T-helper 1 cell treated with Interleukin-12 subunit alpha and Interleukin-12 subunit beta and Interleukin-4 antibody, amounts not matched to agents 30 μg/mL and 1 μg/mL, for 36 hours (primary cell): ENCODE results near the gene PKN1.
"Not testable (repeated sequence)": the region's sequence is repeated elsewhere in the genome, so short reads cannot be mapped to it uniquely, and the experiment has no call there.

Source experiments
- H3K27ac Mint-ChIP-seq: one replicate; pipeline ENCODE4 v1.8.0; 2021; ENCODE audit warnings: mild to moderate bottlenecking, mixed read lengths
- H3K27me3 Mint-ChIP-seq: one replicate; pipeline ENCODE4 v1.8.0; 2021; ENCODE audit warnings: low read depth, mixed read lengths
- H3K36me3 Mint-ChIP-seq: one replicate; pipeline ENCODE4 v1.8.0; 2021; ENCODE audit warnings: low read depth, mixed read lengths
- H3K4me1 Mint-ChIP-seq: one replicate; pipeline ENCODE4 v1.8.0; 2021; ENCODE audit warnings: low read depth, mixed read lengths
- H3K4me3 Mint-ChIP-seq: one replicate; pipeline ENCODE4 v1.8.0; 2021; ENCODE audit warnings: mild to moderate bottlenecking, moderate library complexity, mixed read lengths
- H3K9me3 Mint-ChIP-seq: one replicate; pipeline ENCODE4 v1.8.0; 2021; ENCODE audit warnings: mixed read lengths

Gene PKN1

DNA sequence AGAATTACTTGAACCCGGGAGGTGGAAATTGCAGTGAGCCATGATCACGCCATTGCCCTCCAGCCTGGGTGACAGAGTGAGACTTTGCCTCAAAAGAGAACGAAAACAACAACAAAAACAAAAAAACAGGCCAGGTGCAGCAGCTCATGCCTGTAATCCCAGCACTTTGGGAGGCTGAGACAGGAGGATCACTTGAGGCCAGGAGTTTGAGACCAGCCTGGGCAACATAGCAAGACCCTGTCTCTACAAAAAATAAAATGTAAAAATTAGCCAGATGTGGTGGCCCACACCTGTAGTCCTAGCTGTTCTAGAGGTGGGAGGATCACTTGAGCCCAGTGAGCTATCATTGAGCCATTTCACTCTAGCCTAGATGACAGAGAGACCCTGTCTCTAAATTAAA, 19.2 kb downstream of the PKN1 start:
- H3K27ac Mint-ChIP-seq, result not testable (repeated sequence)

DNA sequence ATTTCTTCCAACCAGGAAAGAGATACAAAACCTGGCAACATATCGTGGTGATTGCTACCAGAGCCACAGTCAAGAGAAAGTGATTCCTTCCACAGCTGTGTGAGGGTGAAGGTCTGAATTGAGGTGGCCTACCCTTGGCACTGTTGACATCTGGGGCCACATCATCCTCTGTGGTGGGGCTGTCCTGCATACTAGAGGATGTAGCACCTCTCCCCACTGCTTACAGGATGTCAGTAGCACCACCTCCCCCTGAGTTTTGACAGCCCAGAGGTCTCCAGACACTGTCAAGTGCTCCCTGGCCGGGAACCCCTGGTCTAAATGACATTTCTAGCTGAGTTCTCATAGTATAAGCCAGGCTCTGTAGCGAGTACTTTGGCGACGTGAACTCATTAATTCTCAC, 26.6 kb downstream of the PKN1 start:
- H3K27me3 Mint-ChIP-seq, result no peaks in the 10 kb centered on the region
- H3K36me3 Mint-ChIP-seq, result peaks cover 40% of the 10 kb centered on the region
- H3K27ac Mint-ChIP-seq, result no peak overlapping the region
- peaks cover 2% of the 10 kb centered on the region for H3K4me1 Mint-ChIP-seq
- no peak overlapping the region for H3K4me3 Mint-ChIP-seq
- H3K9me3 Mint-ChIP-seq, result no peaks in the 10 kb centered on the region

More for the DNA sequence above, 19.2 kb downstream of the PKN1 start:
- H3K4me3 Mint-ChIP-seq, H3K27me3 Mint-ChIP-seq, H3K9me3 Mint-ChIP-seq, H3K4me1 Mint-ChIP-seq: not testable (repeated sequence)
- peaks cover 39% of the 10 kb centered on the region for H3K36me3 Mint-ChIP-seq

DNA sequence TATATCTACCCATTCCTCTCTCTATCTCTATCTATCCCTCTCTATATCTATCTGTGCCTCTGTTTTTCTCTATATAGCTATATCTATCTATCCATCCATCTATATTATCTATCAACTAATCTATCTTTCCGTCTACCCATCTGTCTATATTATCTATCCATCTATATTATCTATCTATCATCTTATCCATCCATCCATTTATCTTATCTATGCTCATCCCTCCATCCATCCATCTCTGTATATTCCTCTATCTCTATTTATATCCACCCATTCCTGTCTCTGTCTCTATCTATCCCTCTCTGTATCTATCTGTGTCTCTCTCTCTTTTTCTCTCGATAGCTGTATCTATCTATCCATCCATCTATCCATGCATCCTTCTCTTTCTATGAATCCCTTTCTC, 27.8 kb downstream of the PKN1 start:
- Mint-ChIP-seq H3K27me3 (no peaks in the 10 kb centered on the region), H3K9me3 (no peaks in the 10 kb centered on the region), H3K4me3 (no peak overlapping the region), H3K27ac (no peak overlapping the region), H3K36me3 (peaks cover 44% of the 10 kb centered on the region), H3K4me1 (peaks cover 2% of the 10 kb centered on the region)

DNA sequence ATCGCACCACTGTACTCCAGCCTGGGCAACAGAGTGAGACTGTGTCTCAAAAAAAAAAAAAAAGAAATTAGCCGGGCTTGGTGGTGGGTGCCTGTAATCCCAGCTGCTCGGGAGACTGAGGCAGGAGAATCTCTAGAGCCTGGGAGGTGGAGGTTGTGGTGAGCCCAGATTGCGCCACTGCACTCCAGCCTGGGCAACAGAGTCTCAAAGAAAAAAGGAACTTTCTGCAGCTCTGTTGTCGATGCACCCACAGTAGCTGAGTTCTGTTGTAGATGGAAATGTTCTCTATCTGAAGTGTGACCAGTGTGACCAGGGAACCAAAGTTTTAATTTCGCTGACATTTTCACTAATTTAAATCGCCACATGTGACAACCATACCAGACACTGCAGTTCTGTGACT, 29.3 kb downstream of the PKN1 start:
- H3K4me3 Mint-ChIP-seq, H3K27ac Mint-ChIP-seq, H3K9me3 Mint-ChIP-seq, H3K4me1 Mint-ChIP-seq, H3K27me3 Mint-ChIP-seq: not testable (repeated sequence)
- H3K36me3 Mint-ChIP-seq, result peaks cover 44% of the 10 kb centered on the region

DNA sequence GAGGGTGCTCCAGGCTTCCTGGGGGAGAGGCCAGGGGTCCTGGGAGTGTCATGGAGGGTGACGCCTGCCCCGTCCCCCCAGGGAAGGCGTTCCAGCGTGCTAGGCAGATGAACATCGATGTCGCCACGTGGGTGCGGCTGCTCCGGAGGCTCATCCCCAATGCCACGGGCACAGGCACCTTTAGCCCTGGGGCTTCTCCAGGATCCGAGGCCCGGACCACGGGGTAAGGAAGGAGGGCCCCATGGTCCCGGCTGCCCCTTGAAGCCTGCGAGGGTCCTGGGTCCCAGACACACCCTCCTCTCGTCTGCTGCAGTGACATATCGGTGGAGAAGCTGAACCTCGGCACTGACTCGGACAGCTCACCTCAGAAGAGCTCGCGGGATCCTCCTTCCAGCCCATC, 30.6 kb downstream of the PKN1 start:
- peaks cover 40% of the 10 kb centered on the region for H3K36me3 Mint-ChIP-seq
- H3K4me1 Mint-ChIP-seq, result peaks cover 2% of the 10 kb centered on the region
- no peak overlapping the region for H3K4me3 Mint-ChIP-seq
- H3K27ac Mint-ChIP-seq, result no peak overlapping the region
- H3K9me3 Mint-ChIP-seq, result no peaks in the 10 kb centered on the region
- H3K27me3 Mint-ChIP-seq, result no peaks in the 10 kb centered on the region

DNA sequence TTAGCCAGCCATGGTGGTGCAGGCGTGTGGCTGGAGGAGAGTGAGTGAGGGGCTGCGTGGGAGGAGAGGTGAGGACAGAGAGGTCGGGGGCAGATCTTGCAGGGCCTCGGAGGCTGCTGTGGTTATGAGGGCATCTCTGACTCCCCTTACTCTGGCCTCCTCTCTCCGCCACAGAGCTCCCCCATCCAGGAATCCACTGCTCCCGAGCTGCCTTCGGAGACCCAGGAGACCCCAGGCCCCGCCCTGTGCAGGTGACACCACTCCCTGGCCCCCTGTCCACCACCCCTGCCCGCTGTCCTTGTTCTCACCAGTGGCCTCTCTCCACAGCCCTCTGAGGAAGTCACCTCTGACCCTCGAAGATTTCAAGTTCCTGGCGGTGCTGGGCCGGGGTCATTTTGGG, 34.3 kb downstream of the PKN1 start:
- H3K4me3 Mint-ChIP-seq, result no peak overlapping the region
- no peaks in the 10 kb centered on the region for H3K9me3 Mint-ChIP-seq
- no peaks in the 10 kb centered on the region for H3K27me3 Mint-ChIP-seq
- peaks cover 32% of the 10 kb centered on the region for H3K36me3 Mint-ChIP-seq
- no peak overlapping the region for H3K27ac Mint-ChIP-seq
- H3K4me1 Mint-ChIP-seq, result no peaks in the 10 kb centered on the region

DNA sequence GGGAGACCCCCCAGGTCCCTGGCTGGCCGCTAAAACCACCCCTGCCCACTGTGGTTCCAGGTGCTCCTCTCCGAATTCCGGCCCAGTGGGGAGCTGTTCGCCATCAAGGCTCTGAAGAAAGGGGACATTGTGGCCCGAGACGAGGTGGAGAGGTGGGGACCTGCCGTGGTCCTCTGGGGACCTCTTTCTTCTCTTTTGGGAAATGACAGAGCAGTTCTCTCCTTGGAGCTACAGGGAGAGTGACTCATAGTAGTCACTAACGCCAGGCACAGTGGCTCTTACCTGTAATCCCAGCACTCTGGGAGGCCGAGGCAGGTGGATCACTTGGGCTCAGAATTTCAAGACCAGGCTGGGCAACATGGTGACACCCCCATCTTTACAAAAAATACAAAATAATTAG, 34.7 kb downstream of the PKN1 start:
- H3K36me3 Mint-ChIP-seq, result peaks cover 28% of the 10 kb centered on the region
- H3K4me1 Mint-ChIP-seq, result peaks cover under 1% of the 10 kb centered on the region
- H3K9me3 Mint-ChIP-seq, result no peaks in the 10 kb centered on the region
- no peak overlapping the region for H3K27ac Mint-ChIP-seq
- no peak overlapping the region for H3K4me3 Mint-ChIP-seq
- H3K27me3 Mint-ChIP-seq, result peaks cover 4% of the 10 kb centered on the region

DNA sequence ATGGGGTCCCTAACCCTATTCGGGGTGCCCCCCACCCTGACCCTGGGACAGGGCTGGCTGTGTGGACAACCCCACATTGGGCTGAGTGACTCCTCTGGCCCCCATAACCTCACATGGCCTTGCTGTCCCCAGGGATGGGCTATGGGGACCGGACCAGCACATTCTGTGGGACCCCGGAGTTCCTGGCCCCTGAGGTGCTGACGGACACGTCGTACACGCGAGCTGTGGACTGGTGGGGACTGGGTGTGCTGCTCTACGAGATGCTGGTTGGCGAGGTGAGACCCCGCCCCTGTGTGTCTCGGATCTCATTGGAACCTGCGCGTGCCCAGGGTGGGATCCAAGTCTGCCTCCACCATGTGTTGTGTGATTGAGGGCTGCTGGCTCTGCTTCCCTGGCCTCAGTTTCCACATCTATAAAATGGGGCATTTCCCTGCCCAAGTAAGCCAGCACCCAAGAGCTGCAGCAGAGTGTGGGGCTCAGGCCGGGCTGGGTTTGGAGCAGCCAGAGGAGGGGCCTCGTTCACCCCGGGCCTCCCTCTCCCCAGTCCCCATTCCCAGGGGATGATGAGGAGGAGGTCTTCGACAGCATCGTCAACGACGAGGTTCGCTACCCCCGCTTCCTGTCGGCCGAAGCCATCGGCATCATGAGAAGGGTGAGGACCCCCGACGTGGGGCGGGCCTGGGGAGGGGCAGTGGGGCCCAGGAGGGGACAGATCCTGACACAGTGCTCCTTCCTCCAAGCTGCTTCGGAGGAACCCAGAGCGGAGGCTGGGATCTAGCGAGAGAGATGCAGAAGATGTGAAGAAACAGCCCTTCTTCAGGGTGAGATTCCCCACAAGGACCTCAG, 37.1 kb downstream of the PKN1 start:
- Mint-ChIP-seq H3K27me3 (peaks cover 17% of the 10 kb centered on the region), H3K27ac (no peak overlapping the region), H3K4me1 (peaks cover 10% of the 10 kb centered on the region), H3K9me3 (no peaks in the 10 kb centered on the region), H3K4me3 (no peak overlapping the region), H3K36me3 (peaks cover 17% of the 10 kb centered on the region)

DNA sequence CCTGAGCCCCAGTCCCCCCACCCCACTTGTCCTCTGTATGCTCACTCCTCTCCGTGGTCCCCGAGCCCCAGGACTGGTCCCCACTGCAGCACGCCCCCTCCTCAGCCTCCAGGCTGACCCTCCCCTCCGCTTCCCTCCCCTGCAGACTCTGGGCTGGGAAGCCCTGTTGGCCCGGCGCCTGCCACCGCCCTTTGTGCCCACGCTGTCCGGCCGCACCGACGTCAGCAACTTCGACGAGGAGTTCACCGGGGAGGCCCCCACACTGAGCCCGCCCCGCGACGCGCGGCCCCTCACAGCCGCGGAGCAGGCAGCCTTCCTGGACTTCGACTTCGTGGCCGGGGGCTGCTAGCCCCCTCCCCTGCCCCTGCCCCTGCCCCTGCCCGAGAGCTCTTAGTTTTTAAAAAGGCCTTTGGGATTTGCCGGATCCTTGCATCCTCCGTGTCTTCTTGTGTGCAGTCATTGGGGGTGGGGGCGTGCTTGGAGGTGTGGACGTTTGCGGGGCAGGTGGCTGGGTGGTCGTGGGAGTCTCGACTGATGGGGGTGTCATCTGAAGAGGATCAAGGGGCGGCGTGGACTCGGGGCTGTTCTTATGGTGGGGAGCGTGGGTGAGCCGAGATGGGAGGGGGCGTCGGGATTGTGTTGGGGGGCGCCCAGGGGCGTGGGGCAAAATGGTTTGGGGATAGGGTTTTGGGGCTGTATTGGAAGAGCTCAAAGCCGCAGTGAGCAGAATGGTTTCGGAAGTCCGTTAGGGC, 38.5 kb downstream of the PKN1 start:
- Mint-ChIP-seq H3K4me1 (peaks cover 22% of the 10 kb centered on the region), H3K27ac (no peak overlapping the region), H3K9me3 (no peaks in the 10 kb centered on the region), H3K36me3 (peaks cover 15% of the 10 kb centered on the region), H3K4me3 (no peak overlapping the region), H3K27me3 (peaks cover 17% of the 10 kb centered on the region)

DNA sequence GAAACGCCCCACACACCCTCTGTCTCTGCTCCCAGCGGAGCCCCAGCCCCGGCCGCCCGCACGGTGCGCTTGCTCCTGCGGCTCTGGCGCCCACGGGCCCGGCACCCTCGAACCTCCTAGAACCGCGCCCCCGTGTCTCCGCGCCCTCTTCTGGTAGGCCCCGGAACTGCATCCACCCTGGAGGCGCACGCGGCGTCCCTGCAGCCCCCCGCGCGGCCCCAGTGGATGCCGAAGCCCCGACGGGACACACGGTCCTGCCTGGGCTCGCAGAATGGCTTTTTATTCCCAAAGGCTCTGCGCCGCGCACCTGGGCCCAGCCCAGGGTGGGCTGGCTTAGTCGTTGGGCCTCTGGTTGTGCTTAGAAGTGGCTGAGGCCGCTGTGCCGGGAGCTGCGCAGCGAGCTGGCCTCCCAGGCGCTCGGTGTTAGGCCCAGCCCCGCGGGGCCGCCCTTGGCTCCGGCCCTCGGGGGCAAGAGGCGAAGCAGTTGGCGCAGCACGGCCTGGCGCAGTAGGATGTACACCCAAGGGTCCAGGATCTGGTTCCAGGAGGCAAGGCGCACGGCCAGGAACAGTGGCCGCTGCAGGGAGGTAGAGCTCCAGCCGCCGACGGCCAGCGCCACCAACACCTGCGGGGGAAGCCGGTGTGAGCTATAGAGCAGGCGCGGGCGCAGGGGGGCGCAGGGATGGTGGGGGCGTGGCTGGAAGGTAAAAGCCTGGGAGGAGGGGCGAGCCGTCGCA, 39.3 kb downstream of the PKN1 start:
- H3K4me3 Mint-ChIP-seq, result no peak overlapping the region
- H3K27me3 Mint-ChIP-seq, result peaks cover 17% of the 10 kb centered on the region
- H3K9me3 Mint-ChIP-seq, result no peaks in the 10 kb centered on the region
- H3K27ac Mint-ChIP-seq, result no peak overlapping the region
- peaks cover 23% of the 10 kb centered on the region for H3K4me1 Mint-ChIP-seq
- peaks cover 16% of the 10 kb centered on the region for H3K36me3 Mint-ChIP-seq

DNA sequence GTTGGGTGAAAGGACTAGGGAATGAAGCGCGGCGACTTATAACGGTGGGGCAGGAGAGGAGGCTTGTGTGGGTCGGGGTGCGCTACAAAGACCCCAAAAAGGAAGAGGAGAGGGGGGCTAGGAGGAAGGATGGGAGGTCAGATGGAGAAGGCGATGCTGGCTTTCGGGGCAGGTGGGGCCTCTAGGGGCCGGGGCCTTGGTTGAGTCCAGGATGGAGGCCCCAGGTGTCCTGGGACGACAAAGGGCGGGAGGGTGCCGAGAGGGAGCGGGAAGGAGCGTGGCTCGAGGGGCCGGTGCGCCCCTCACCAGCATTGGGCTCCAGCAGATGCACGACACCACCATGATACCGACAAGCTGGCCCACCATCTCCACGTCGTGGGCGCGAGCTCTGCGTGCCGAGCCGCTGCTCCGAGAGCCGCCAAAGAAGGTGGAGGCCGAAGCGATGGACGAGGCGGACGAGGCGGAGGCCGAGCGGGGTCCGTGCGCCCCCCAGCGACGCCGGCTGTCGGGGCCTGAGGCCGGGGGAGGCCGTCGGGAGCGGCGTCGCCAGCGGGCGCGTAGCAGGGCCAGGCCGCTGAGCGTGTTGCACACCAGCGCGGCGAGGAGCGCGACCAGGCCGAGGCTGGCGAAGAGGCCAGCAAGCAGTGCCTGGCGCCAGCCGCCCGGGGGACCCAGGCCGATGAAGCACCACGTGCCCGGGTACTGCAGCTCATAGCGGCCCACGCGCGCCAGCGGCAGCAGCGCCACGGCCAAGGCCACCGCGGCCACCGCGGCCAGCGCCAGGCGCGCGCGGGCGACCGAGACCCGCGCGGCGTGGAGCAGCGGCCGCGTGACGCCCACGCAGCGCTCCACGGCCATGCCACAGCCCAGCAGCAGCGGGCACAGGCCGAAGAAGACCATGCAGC, 40.2 kb downstream of the PKN1 start:
- Mint-ChIP-seq H3K4me1 (peaks cover 23% of the 10 kb centered on the region), H3K9me3 (no peaks in the 10 kb centered on the region), H3K27ac (peak overlapping the region; percentile 55), H3K27me3 (peaks cover 17% of the 10 kb centered on the region), H3K36me3 (peaks cover 11% of the 10 kb centered on the region), H3K4me3 (peak overlapping the region; percentile 31)

DNA sequence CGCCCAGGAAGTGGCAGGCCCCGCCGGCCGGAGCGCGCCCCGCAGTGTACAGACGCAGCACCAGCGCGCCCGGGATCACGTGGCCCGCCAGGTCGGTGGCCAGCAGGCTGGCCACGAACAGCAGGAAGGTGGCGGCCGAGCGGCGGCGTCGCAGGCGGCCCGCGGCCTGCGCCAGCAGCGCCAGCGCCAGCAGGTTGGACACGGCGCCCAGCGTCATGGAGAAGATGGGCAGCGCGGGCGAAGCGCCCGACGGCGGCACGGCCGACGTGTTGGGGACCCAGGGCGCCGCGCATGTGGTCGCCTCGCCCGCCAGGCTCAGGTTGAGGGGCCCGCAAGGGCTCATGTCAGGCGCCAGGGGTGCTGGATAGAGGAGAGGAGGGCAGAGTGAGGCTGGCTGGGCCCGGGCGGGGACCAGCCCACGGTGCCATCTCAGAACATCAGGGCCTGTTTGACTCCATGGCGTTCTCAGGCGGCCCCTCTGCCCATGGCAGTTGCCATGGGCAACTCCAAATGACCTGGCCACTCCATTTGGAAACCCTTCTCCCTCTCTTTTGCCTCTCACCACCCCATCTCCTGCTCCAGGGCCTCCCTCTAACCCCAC, 41.0 kb downstream of the PKN1 start:
- Mint-ChIP-seq H3K4me3 (peak overlapping the region; percentile 53), H3K4me1 (peaks cover 23% of the 10 kb centered on the region), H3K27ac (peak overlapping the region; percentile 53), H3K9me3 (no peaks in the 10 kb centered on the region), H3K27me3 (peaks cover 17% of the 10 kb centered on the region), H3K36me3 (peaks cover 12% of the 10 kb centered on the region)

DNA sequence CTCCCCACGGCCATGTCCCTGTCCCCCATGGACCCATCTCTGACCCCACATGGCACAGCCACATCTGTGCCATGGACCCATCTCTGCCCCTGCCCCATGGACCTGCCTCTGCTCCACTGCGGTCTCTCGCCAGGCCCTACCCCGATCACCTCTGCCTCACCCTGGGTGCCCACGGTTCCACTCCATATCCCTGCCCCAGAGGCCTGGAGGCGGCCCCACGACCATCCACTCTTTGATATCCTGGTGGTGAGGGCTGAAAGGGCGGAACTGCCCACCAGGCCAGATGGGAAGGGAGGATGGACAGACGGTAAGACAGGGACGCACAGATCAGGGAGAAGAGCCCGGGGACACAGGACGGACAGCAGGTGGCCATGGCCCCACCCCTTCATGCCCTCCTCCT, 41.7 kb downstream of the PKN1 start:
- H3K4me1 Mint-ChIP-seq, result peaks cover 23% of the 10 kb centered on the region
- no peaks in the 10 kb centered on the region for H3K9me3 Mint-ChIP-seq
- peaks cover 17% of the 10 kb centered on the region for H3K27me3 Mint-ChIP-seq
- peak overlapping the region; percentile 53 for H3K4me3 Mint-ChIP-seq
- H3K27ac Mint-ChIP-seq, result peak overlapping the region; percentile 53
- peaks cover 9% of the 10 kb centered on the region for H3K36me3 Mint-ChIP-seq
